ENCODE measurements around the gene PDGFC.

PDGFC gene

GRCh38 chr4:156963419-156963818 lies 8.2 kb downstream of the PDGFC start:
- no peak overlapping the region for H3K27ac ChIP-seq
- TF ChIP-seq CTCF (conservative IDR thresholded peaks at IDR 0.05), result no peak

GRCh38 chr4:156962528-156962974 lies 9.0 kb downstream of the PDGFC start:
- TF ChIP-seq CTCF (conservative IDR thresholded peaks at IDR 0.05), result no peak
- no peak overlapping the region for H3K27ac ChIP-seq

- no peak for TF ChIP-seq CTCF (conservative IDR thresholded peaks at IDR 0.05)
- H3K27ac ChIP-seq, result no peak overlapping the region
These were observed 9.6 kb downstream of the PDGFC start for GRCh38 chr4:156962058-156962358.

GRCh38 chr4:156961196-156962057 lies 10.2 kb downstream of the PDGFC start:
- TF ChIP-seq CTCF (conservative IDR thresholded peaks at IDR 0.05), result no peak

GRCh38 chr4:156959298-156959702 lies 12.3 kb downstream of the PDGFC start:
- TF ChIP-seq CTCF (conservative IDR thresholded peaks at IDR 0.05), result no peak
- H3K27ac ChIP-seq, result no peak overlapping the region

More at GRCh38 chr4:156961196-156962057, 10.2 kb downstream of the PDGFC start:
- H3K27ac ChIP-seq, result no peak overlapping the region

GRCh38 chr4:156958276-156959074 lies 13.1 kb downstream of the PDGFC start:
- no peak for TF ChIP-seq CTCF (conservative IDR thresholded peaks at IDR 0.05)
- no peak overlapping the region for H3K27ac ChIP-seq

GRCh38 chr4:156957556-156957955 lies 14.0 kb downstream of the PDGFC start:
- H3K27ac ChIP-seq, result no peak overlapping the region
- no peak for TF ChIP-seq CTCF (conservative IDR thresholded peaks at IDR 0.05)
